HepG2 (cell line): ENCODE data around the gene GREM1. TPM values are rescaled to one million over a fixed set of nuclear protein-coding genes. Genes with fewer than 3 reads are reported as not detected.

ENCODE experiments used
- ATAC-seq: fragments of 200-7000 bp; cut with Tn5 transposase; 3 replicates; pipeline ENCODE4 v1.9.1; 2020; ENCODE audit warnings: mild to moderate bottlenecking, moderate library complexity
- BruUV-seq: library from RNA; stranded (reverse); fragments of 400-500 nt; replicated peaks from 2 replicates; lab custom pipeline; 2021; lab: Mats Ljungman, UMichigan
- CTCF ChIA-PET: fragments of 300-600 bp; formaldehyde crosslinking; extraction: SDS; loops from one replicate; lab custom pipeline; 2021; ENCODE audit warnings: low total read pairs, inconsistent platforms, low intra/inter-chr PET ratio; lab: Yijun Ruan, JAX
- POLR2A ChIA-PET: fragments of 350-600 bp; sonication (Branson Sonifier 250); formaldehyde crosslinking; loops from one replicate; lab custom pipeline; 2020; ENCODE audit warnings: antibody characterized with exemption, inconsistent platforms; lab: Yijun Ruan, JAX
- DNase-seq: peaks from one replicate; pipeline ENCODE4 v3.0.0-alpha.2; 2015; ENCODE audit warnings: low spot score
- FAIRE-seq: peaks from 3 replicates; lab custom pipeline; 2011; peaks lifted over from hg19 to GRCh38; lab: Jason Lieb, UNC
- H2AFZ ChIP-seq: one replicate; pipeline ENCODE4 v1.6.1; 2011; ENCODE audit warnings: low read length, inconsistent platforms
- H3K27ac ChIP-seq: fragments of 300-600 bp; 3 replicates; pipeline ENCODE4 v1.8.0; 2011; ENCODE audit warnings: mixed run types, mild to moderate bottlenecking, mixed read lengths, low read length, inconsistent platforms; ENCODE audit not compliant: insufficient read depth; ENCODE audit errors: extremely low read length
- H3K27me3 ChIP-seq, 2 experiments: fragments of 200-600 bp in 1 of 2; 2 replicates in 1 of 2; 3 replicates in 1 of 2; pipeline versions ENCODE4 v1.6.0 to v1.8.0; 2011; ENCODE audit warnings: low read length in 2 of 2, mild to moderate bottlenecking in 2 of 2, moderate library complexity in 2 of 2, inconsistent platforms in 1 of 2; ENCODE audit not compliant: insufficient read depth in 2 of 2, control insufficient read depth in 1 of 2
- H3K36me3 ChIP-seq, 2 experiments: fragments of 200-600 bp in 1 of 2; replicated peaks in 1 of 2; 2 replicates in 1 of 2; 3 replicates in 1 of 2; pipeline versions ENCODE4 v1.5.1 to v1.8.0; 2011; ENCODE audit warnings: low read length in 2 of 2, inconsistent platforms in 1 of 2; ENCODE audit not compliant: insufficient read depth in 2 of 2, control insufficient read depth in 1 of 2
- H3K4me1 ChIP-seq: 2 replicates; pipeline ENCODE4 v1.5.1; 2012; ENCODE audit warnings: low read length, inconsistent platforms; ENCODE audit not compliant: insufficient read depth
- H3K4me2 ChIP-seq: 2 replicates; pipeline ENCODE4 v1.6.0; 2011; ENCODE audit warnings: low read depth, low read length, inconsistent platforms
- H3K4me3 ChIP-seq, 3 experiments: fragments of 200-600 bp in 1 of 3; sonication (generic), shearing (Covaris generic) in 1 of 3; replicated peaks in 1 of 3; 2 replicates each; pipeline ENCODE4 v1.5.1; 2011 to 2016; ENCODE audit warnings: low read length in 3 of 3, inconsistent platforms in 2 of 3, low read depth in 2 of 3, mild to moderate bottlenecking in 2 of 3, control low read depth in 1 of 3, mixed read lengths in 1 of 3; ENCODE audit not compliant: insufficient read depth in 1 of 3
- H3K79me2 ChIP-seq: one replicate; pipeline ENCODE4 v1.6.1; 2011; ENCODE audit warnings: low read length, inconsistent platforms; ENCODE audit not compliant: insufficient read depth
- H3K9ac ChIP-seq: 2 replicates; pipeline ENCODE4 v1.6.0; 2011; ENCODE audit warnings: mild to moderate bottlenecking, low read depth, low read length, inconsistent platforms; ENCODE audit not compliant: insufficient read depth
- H3K9me3 ChIP-seq: 2 replicates; pipeline ENCODE4 v1.5.1; 2012; ENCODE audit warnings: mild to moderate bottlenecking, low read length
- H4K20me1 ChIP-seq: 2 replicates; pipeline ENCODE4 v1.6.0; 2011; ENCODE audit warnings: inconsistent platforms, mild to moderate bottlenecking, low read length, moderate library complexity; ENCODE audit not compliant: insufficient read depth
- FOXA3 ChIP-seq: IDR thresholded peaks from 2 replicates; pipeline ENCODE4 v1.6.1; 2016; ENCODE audit warnings: missing genetic modification reagents, missing compliant biosample characterization
- POLR2AphosphoS5 ChIP-seq: IDR thresholded peaks from 2 replicates; pipeline ENCODE4 v1.6.1; 2012; ENCODE audit warnings: low read depth, low read length
- ZNF281 ChIP-seq: sonication (generic); formaldehyde crosslinking; IDR thresholded peaks from 2 replicates; pipeline ENCODE4 v1.4.0; 2020; ENCODE audit warnings: missing genetic modification reagents, borderline replicate concordance
- WGBS: methylation state at CpG from one replicate; pipeline ENCODE4 v1.1.6; 2017; ENCODE audit warnings: low lambda C conversion rate; 5-methylcytosine and 5-hydroxymethylcytosine counted together
- in situ Hi-C: cut with HindIII; loops from 2 replicates; pipeline ENCODE4 v1.10.0; 2017; ENCODE audit warnings: low pct_unique_long_range_greater_than_20kb; ENCODE audit not compliant: extremely low pct_ligation_motif_present
- intact Hi-C: fragments of 100-400 bp; cut with micrococcal nuclease; formaldehyde crosslinking; loops from one replicate; pipeline ENCODE4 v1.10.0; 2022; ENCODE audit not compliant: unreplicated experiment
- polyA plus RNA-seq, 8 experiments: library from polyadenylated mRNA; depleted of rRNA in 3 of 8; stranded (reverse) in 7 of 8; unstranded in 1 of 8; fragments of >200 nt; fragmentation: Illumina TruSeq in 4 of 8; extraction: Trizol in 4 of 8; gene quantifications; 2 replicates each; pipeline versions ENCODE4 v1.2.1 to v1.2.3, GENCODE V29; 2011 to 2016; ENCODE audit warnings: low read depth in 4 of 8, missing spikeins in 1 of 8, mixed read lengths in 1 of 8; ENCODE audit not compliant: insufficient read depth in 1 of 8
- total RNA-seq, 5 experiments: library from RNA; depleted of rRNA; stranded (reverse); fragments of >200 nt; fragmentation: Illumina TruSeq; extraction: Trizol; gene quantifications; 2 replicates each; pipeline ENCODE4 v1.2.3, GENCODE V29; 2016; ENCODE audit warnings: low read depth in 1 of 5

The GREM1 gene
- total and polyA plus RNA-seq, 2 of the 13 experiments (the other 11 are each of a cell fraction or from before 2014, with no cell fraction given): 0.02 to 0.08 TPM

- 42% methylated on average over 2 of the region's 2 CpGs for WGBS
- no peak for ATAC-seq
- intact Hi-C loops: no loop called here
Observed at GRCh38 chr15:32735989-32736700, 18.3 kb downstream of the GREM1 start.

More at GRCh38 chr15:32735989-32736700, 18.3 kb downstream of the GREM1 start:
- Histone ChIP-seq H3K79me2 (no peaks in the 10 kb centered on the region), H3K9me3 (no peaks in the 10 kb centered on the region), H2AFZ (no peak overlapping the region), H3K36me3 (no peaks in the 10 kb centered on the region), H3K4me3 (no peak overlapping the region), H3K27me3 (no peaks in the 10 kb centered on the region; a peak in 3 of 5 replicates), H4K20me1 (no peaks in the 10 kb centered on the region), H3K27ac (no peak overlapping the region)
- POLR2A ChIA-PET: no interaction called here
- no TSS peak for BruUV-seq
- no peak for FAIRE-seq
- DNase-seq: no peak
- TF ChIP-seq POLR2AphosphoS5 (no peak), FOXA3 (CRISPR knock-in tag) (no peak), ZNF281 (CRISPR knock-in tag) (no peak)
- TF ChIP-seq, all 625 proteins: peak for 0
- CTCF ChIA-PET: no interaction called here
- Histone ChIP-seq H3K4me1 (0 out of 2 replicates have a peak, but pooled peaks cover under 1% of the 10 kb centered on the region), H3K9ac (no peak overlapping the region), H3K4me2 (no peak overlapping the region)
- in situ Hi-C loops: no loop called here
